KG1 (cell line): Measurements from ENCODE around the gene PIK3CA.
"Not testable (repeated sequence)": the region's sequence is repeated elsewhere in the genome, so short reads cannot be mapped to it uniquely, and the experiment has no call there.

Experiments used
- DNase-seq: peaks from one replicate; lab custom pipeline; 2025; lab: John Stamatoyannopoulos, UW

The PIK3CA gene

DNA sequence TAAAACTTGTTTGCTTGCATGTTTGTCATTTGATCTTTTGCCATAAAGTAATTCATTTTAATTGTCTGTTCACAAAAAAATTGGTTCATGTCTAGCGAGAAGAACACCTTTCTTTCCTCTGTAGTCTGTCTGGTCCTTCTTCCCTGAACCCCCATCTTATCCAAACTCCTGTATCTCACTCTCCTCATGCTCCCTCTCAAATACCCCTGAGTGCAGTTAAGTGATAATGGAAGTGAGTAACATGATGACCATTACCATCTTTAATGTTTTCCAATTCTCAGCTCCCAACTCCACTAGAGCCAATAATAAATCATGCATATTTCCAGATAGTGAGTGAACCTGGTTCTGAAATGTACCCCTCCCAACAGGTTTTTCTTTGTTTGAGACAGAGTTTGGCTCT, 116.9 kb downstream of the PIK3CA start:
- DNase-seq: no peak

DNA sequence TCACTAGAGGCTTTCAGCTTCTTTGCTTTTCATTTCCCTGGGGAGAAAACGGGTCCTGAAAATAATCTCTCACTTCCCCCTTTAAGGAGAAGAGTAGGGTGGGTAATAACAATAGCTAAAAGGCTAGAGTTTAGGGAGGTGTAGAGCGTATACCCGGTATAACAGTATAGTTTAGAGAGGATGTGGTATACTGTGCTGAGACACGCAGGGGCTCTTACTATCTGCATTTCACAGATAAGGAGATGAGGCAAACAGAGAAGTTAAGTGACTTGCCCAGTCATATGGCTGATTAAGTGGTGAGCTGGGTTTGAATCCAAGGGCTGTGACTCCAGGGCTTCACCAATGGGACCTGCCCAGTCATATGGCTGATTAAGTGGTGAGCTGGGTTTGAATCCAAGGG, 117.7 kb downstream of the PIK3CA start:
- no peak for DNase-seq

DNA sequence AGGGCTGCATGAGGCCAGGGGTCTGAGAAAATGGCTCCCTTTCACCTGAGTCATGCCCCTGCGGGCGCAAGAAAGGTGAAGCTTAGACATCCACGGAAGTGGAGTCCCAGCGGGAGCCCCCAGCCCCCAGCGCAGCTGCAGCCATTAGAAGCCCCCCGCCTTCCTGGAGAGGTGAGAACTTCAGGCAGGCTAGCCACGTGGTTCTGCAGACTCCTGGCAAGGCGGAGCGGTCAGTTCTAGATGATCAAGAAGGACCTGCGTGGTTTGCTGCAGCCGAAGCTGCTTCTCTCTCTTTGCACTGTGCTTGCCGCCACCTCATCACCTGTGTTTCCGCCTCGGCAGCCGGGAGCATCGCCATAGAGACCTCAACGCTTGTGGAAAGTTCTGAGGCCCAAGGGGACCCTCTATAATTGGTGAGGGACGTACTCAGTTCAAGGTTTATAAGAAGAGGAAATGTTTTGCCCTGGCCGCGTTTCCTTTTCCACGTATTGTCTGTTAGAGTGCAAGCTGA, 118.6 kb downstream of the PIK3CA start:
- DNase-seq: no peak

DNA sequence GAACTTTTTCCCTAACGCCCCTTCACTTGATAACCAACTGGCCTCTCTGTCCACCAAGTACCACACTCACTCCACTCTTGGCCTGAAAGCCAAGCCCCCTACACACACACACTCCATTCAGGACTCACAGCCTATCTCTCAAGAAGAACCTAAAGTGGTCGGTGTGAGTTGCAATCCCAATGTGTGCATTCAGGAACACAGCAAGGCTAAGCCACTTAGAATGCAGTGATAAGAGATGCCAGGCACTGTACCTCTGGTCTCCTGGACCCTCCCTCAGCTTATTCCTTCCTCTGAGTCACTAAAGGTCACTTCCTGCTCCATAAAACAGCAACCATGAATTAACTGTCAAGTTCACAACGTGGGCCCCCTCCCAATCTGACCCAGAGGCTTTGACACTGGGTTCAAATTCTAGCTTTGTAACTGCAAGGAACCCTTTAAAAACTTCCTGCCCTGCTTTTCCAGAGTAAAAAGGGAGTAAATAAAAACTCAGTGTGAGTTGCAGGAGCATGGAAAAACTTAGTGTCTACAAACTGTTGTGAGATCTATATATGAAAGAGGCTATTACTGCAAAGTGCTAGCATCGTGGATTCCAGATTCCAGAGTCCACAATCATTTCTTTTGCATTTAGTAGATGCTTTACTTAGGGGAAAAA, 120.4 kb downstream of the PIK3CA start:
- DNase-seq: no peak

DNA sequence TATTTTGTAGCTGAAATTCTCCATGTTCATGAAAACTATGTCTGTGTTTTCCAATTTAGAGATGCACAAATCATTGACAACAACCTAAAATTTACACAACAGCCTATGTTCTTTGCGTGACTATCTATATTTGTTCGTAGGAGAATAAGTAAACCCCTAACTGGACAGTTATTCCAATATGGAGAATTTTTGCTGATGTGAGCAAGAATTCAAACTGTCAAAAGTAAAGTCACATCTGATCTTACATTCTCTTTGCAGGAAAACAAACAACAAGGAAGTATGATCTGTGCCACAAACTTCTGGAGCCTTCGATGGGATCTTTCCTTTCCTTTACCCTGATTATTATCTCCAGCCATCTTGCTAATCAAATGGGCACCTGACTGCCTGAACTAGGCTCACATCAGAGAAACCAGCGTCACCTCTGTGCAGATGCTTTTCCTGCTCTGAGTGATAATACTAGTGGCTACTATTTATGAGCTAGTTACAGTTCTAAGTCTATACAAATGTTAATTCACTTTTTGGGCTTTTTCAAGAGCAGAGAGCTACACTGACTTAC, 121.1 kb downstream of the PIK3CA start:
- DNase-seq: no peak

DNA sequence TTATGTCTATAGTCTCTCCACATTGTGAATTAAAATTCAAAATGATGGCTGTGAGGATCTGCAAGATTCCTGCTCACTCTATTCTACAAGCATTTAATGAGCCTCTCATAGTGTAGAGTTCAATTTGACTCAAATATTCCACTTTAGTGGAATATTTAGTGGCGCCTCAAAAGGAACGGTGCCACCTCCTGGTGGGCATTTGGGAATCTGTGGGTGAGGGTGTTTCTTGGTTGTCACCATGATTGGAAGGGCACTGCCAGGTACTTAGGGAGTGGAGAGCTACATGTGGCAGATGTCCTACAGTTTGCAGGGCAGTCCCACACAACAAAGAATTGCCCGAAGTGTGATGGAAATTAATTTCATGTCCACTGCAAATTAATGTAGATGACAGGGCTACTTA, 124.2 kb downstream of the PIK3CA start:
- no peak for DNase-seq

DNA sequence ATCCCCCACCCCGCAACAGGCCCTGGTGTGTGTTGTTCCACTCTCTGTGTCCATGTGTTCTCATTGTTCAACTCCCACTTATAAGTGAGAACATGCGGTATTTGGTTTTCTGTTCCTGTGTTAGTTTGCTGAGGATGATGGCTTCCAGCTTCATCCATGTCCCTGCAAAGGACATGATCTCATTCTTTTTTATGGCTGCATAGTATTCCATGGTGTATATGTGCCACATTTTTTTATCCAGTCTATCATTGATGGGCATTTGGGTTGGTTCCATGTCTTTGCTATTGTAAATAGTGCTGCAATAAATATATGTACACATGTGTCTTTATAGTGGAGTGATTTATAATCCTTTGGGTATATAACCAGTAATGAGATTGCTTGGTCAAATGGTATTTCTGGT, 126.3 kb downstream of the PIK3CA start:
- DNase-seq: not testable (repeated sequence)

DNA sequence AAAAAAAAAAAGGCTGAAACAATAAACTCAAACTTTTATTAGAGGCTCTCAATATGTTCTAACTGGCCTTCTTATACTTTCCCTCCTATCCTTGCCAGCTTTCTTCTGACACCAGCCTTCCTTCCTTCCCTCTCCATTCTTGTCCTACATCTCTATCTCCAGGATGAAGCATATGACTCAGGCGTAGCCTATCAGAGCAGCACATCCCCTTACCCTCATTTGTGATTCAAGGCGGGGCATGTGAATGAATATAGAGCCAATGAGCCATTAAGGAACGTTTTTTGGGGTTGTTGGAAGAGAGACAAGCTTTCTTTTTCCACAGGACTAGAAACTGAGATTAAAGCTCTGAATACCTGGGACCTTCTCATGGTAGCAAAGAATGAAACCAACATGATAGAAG, 127.8 kb downstream of the PIK3CA start:
- no peak for DNase-seq

DNA sequence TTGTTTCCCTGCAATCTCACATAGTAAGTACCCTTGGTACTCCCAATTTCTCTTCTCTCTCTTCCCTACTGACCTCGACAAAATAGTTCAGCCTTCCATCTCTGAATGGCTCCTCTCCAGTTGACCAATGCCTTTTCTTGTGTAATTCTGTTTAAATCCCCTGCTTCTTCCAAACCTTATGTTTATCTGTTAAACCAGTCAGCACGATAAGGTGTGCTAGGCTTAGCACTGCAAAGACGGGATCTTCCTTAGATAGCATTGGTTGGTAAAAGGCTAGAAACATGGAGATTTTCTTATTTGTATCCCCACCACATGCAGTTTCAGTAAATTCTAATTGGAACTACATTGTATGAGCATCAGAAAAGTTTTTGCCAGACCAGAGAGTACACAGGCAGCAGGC, 128.6 kb downstream of the PIK3CA start:
- DNase-seq: no peak

DNA sequence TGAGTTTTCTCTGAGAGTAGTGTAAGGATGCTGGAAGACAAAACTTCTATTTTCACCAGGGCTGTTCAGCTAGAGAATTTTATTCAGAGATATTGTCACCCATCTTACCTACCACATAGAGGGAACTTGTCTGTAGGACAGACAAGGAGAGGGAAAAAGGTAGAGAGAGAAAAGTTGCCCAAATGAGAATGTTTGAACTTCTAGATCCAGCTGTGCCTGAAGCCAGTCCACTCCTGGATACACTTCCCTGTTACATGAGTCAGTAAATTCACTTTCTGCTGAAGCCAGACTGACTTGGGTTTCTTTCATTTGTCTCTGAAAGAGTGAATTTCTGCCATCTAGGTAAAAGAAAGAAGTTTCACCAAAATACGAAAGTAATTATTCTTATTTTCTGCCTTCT, 130.0 kb downstream of the PIK3CA start:
- no peak for DNase-seq

DNA sequence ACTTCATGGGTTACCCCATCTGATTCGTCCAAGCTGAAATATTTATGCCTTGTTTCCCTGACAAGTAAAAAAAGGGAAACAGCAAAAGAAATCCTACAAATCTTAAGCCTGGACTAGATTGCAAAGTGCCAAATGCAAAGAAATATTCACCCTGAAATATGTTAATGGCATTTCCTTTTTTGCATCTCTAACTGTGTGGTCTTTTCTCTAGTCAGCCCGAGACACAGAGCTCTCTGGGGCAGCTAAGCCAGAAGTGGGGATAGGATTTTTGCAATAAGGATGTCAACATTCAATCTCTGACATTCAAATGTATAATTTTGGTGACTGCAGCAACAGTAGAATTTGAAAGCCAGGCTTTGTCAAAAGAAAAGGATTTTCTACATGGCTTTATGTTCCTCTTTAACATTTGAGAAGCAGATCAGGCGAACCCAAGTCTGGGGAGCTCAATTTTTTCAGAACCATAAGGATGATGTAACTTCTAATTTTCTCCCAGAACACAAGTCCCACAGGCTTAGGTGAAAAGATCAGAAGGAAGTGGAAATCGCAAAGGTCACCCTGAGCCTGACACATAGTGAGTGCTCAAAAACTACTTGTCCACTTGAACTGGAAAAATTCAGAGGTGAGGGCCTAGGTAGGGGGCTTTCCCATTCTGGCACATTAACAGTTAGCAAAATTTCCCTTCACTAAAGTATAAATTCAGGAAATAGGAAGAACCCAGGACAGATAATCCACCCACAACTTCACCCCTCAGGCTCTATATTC, 131.0 kb downstream of the PIK3CA start:
- DNase-seq: no peak

DNA sequence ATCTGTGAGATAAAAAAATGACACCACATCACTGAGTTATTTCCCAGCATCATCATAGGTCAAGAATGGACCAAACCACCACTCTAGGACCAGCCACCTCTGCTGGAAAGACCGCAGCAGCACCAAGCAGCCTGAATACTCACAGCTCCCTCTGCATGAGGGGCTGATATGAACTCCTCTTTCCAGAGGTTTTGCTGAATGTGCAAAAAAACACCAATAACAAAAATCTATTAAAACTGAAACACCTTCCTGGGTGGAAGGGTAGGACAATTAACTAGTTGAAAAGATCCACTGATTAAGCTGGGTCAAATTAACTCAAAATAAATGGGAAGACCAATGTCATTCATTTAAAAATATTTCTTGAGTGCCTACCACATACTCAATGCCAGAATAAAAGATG, 131.7 kb downstream of the PIK3CA start:
- DNase-seq: no peak

DNA sequence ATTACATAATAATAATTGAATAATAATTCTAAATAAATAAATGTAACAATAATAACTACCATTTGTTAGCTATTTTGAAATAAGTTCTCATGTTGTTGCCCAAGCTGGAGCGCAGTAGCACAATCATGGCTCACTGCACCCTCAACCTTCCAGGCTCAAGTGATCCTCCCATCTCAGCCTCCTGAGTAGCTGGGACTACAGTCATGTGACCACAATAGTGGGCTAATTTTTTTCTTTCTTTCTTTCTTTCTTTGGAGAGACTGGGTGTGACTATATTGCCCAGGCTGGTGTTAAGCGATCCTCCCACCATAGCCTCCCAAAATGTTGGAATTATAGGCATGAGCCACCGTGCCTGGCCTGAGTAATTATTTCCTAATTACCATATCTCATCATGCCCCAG, 133.7 kb downstream of the PIK3CA start:
- no peak for DNase-seq

DNA sequence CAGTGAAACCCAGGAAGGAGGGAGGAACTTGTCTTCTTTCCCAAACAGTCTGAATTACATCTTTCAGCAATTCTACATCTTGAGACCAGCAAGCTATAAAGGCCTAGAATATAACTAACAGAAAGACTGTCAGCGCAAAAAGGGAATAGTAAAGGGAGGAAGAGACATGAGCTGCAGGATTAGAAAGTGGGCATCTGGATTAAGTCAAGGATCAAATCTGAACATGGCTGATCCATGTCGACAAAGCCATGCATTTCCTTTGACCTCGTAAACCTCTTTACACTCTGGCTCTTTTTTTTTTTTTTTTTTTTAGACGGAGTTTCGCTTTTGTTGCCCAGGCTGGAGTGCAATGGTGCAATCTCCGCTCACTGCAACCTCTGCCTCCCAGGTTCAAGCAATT, 138.2 kb downstream of the PIK3CA start:
- no peak for DNase-seq

DNA sequence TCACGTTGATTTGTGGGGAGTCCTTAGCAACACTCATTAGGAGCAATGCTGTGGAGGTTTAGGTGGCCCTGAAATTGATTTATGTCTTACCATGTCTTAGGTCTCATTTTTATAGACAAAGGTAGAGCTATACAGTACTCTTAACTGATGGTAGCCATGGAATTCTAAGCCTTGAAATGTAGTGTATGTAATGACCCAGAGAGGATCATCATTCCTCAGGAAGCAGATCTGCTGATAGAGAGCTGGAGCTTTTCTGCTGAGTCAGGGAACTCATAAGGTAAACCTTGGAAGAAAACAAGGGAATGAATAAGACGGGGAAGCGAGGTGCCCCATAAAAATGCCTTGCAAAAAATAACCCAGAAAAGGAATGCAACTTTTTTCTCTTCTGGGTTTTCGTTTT, 140.7 kb downstream of the PIK3CA start:
- no peak for DNase-seq

DNA sequence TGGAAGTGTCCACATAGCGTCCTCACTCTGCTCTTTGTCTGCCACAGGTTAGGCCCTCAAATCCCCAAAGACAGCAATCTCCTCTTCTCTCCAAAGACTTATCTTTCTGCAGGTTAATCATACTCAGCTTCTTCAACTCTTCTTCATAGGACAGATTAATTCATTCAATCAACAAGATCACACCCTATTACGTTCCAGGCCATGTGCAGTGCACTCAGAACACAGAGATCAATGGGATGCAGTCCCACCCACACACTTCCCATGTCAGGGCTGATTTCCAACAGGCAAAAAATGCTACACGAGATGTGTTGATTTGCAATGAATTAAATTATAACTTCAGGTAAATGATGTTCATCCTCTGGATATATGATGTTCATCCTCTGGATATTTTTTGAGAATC, 141.1 kb downstream of the PIK3CA start:
- no peak for DNase-seq
